HG02885 (cell line): Measurements from ENCODE around the gene NMNAT1.
A peak's percentile ranks its signal among the peaks of the same experiment; 100 is the strongest.
"Not testable (repeated sequence)": the region's sequence is repeated elsewhere in the genome, so short reads cannot be mapped to it uniquely, and the experiment has no call there.

Experiments
- ATAC-seq: cut with Tn5 transposase; IDR thresholded peaks from one replicate; pipeline ENCODE4 v1.9.1; 2021; ENCODE audit warnings: mild to moderate bottlenecking; ENCODE audit not compliant: unreplicated experiment, poor library complexity

NMNAT1 gene

DNA sequence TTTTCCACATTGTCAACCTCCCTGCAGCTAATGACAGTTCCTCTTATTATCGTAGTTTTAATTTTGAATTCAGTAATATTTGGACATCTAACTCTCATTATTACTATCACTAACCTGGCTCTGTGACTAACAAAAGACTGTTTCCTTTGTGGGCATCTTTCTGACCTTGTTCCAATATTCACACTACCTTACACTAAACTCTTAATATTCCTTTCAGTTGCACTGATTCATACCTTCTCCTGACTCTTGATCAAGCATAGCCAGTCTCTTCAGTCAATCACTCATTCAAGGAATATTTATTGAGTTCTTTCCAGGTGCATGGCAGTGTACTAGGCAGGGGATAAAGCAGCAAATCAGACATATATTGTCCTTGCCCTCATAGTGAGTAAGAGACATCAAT lies 25.4 kb upstream of the NMNAT1 start:
- no peak for ATAC-seq

DNA sequence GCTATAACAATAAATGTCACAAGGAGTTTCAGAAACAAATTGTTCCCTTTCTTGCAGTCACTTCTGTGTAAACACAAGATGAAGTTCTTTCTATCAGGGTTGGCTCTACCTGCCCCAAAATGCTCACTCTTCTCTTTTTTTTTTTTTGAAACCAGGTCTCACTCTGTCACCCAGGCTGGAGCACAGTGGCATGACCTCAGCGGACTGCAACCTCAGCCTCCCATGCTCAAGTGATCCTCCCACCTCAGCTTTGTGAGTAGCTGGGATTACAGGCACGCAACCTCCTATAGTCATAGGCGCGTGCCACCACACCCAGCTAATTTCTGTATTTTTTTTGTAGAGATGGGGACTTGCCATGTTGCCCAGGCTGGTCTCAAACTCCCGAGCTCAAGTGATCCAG lies 22.7 kb upstream of the NMNAT1 start:
- no peak for ATAC-seq

DNA sequence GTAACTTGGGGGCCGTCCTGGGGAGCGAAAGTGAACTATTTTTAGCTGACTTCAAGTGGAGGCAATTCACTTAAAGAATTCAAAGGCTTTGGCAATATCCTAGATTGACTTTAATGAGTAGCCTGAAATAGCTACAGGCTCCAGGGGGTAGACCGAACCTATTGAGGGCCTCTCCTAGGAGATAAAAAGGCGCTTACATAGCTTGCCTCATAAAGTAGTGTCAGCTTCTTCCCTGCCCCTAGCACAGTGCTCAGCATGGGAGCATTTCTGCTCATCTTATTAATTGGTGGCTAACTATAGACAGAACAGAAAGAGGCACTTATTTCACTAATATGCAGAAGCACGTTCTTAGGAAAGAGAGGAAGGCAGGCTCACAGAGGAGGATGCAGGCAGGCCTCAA lies 20.9 kb upstream of the NMNAT1 start:
- ATAC-seq: no peak

DNA sequence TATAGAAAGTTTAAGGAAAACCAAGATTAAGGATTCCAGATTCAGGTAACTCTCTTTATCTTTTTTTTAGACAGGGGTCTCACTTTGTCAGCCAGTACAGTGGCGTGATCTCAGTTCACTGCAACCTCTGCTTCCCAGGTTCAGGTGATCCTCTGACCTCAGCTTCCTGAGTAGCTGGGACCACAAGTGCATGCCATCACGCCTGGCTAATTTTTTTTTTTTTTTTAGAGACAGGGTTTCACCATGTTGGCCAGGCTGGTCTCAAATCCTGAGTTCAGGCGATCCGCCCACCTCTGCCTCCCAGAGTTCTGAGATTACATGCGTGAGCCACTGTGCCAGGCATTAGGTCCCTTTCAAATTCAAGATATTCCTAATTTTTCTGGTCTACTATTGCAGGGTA lies 16.0 kb upstream of the NMNAT1 start:
- no peak for ATAC-seq

DNA sequence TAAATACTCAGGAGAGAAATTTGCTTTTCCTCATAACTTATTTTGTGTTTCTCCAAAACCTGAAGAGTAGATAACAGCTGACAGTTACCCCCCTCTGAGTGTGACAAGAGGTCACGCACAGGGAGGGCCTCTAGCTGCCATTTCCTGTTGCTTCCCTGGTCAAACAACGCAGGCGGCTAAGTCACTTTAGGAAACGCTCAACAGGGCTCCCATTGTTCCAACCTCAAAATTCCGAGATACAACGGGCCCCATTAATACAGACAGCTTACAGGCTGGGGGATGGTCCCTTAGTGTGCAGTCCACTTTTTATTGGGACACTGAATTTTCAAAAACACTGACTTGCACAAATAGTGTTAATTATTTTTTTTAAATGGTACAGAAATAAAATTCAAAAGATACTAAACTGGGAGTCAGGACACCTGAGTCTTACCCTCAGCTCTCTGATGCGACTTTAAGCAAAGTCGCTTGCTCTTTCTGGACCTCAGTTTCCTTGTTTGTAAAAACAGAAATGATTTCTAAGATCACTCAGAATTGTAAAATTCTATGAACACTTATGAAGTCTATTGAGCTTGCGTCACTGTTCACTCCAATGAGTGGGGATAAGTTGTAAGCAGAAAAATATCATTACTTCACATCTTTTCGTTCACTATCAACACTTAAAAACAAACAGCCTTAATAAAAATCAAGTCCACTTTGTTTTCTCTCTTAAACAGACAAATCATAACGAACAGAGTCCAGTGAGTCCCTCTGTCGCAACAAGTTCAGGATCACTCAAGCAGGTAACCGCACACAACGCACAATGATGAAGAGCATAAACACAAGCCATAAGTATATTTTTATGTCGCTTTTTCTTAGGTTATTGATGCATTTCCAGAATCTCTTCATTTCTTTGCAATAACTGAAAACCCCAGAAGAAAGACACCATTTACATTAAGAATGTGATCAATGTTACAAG lies 13.6 kb upstream of the NMNAT1 start:
- no peak for ATAC-seq

GRCh38 chr1:9942399-9942938 lies 806 bp upstream of the NMNAT1 start:
- peak; percentile 13 for ATAC-seq

- no peak for ATAC-seq
Measured at GRCh38 chr1:9946315-9946714, 3.0 kb downstream of the NMNAT1 start.

DNA sequence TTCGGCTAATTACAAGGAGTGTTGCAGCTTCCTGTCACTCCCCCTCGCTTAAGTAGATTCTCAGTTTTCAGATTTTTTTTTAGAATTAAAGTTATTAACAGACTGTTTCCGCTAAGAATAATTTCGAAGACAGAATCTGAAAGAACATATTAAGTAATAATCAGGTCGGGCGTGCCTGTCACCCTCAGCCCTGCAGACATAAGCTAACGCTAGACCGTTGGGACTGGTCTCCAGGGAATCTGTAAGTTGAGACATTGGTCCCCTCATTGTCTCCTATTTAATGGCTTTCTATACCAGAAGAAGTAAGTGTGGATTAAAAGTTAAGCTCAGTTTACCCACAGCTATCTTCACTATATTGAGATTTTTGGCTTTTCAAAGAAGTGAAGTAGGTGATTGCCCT lies 14.5 kb downstream of the NMNAT1 start:
- no peak for ATAC-seq

DNA sequence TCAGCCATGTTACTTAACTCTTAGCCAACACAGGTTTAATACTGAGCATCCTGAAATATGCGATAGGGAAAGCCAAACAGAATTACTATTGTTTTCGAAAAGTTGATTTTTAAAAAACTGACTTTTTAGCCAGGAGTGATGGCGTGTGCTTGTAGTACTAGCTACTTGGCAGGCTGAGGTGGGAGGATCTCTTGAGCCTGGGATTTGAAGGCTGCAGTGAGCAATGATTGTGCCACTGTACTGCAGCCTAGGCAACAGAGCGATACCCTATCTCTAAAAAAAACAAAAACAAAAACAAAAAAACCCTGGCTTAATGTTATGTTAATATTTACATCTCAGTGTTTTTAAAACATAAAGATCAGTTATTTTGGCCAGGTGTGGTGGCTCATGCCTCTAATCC lies 16.7 kb downstream of the NMNAT1 start:
- no peak for ATAC-seq

DNA sequence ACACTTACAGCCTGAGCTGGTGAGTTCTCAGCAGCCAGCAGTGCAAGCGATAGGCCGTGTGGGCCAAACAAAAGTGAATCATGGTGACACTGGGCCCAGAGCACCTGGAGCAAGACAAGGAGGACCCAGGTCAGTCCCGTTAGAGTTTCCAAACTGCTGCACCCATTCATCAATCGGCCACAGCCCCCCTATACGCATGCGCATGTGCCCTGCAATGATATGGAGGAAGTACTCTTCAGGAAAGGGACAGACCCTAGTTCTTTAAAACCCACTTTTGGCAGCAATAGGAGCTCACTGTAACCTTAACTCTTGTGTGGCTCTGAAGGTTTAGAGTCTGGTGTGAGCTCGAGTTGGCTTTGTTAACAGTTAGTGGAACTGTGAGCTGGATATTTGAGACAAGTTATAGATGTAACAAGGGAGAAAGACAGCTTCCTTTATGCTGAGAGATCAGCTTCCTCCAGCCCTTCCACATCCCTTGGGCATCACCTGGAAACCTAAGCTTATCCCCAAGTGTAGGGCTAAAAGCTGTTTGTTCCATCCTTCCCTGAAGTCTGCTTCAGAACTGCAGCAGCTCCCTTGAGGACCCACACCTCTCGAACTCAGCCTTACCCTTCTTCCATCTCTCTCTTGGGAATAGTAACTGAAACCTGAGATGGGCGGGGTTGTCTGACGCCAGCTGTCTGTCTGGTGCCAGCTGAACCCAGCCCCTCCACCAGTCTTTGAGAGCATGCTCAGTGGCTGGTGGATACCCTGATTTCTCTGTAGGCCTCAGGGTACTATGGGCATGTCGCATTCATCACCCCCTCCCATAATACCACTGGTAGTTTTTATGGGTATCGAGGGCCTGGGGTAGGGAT lies 17.7 kb downstream of the NMNAT1 start:
- no peak for ATAC-seq

- no peak for ATAC-seq
Measured at GRCh38 chr1:9984253-9984652, 41.0 kb downstream of the NMNAT1 start.

- ATAC-seq: no peak
Measured at GRCh38 chr1:9985001-9985400, 41.7 kb downstream of the NMNAT1 start.

DNA sequence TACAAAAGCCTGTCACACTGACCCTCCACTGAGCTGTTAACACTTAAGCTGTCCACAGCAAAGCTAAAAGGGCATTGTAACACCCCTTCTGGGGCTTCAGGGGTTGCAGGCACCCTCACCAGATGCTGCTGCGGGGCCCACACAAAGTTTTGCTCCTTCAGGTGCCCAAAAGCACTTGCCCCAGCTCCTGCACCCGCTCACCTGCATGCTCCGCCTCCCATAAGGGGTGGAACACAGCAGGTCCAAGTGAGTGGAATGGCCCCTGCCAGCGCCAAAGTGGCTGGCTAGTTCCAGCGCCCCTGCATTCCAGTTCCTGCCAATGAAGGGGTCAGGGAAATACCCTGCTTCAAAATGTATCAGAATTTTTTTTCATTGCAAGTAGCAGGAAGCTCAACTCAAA lies 46.5 kb downstream of the NMNAT1 start:
- no peak for ATAC-seq

DNA sequence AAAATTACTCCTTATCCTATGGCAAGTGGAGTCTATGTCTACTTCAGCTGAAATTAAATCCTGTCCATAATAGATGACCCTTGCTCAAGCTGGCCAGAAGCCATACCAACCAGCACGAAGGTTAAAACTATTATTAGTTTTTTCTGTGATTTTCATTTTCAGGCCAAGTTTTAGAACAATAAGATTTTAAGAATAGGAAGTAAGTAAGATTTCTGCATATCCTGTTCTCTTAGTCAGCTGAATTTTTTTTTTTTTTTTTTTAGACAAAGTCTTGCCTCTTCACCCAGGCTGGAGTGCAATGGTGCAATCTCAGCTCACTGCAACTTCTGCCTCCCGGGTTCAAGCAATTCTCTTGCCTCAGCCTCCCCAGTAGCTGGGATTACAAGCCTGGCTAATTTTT lies 47.7 kb downstream of the NMNAT1 start:
- no peak for ATAC-seq

- no peak for ATAC-seq
Measured at GRCh38 chr1:9992910-9993309, 49.6 kb downstream of the NMNAT1 start.

- ATAC-seq: no peak
Measured at GRCh38 chr1:9993561-9994075, 50.3 kb downstream of the NMNAT1 start.

GRCh38 chr1:9996624-9997582 lies 53.6 kb downstream of the NMNAT1 start, which contains the start of gene RBP7:
Gene RBP7, plus strand, starts transcription at chr1:9997228. Its CDS starts 31 bp downstream, at chr1:9997259.
- no peak for ATAC-seq

DNA sequence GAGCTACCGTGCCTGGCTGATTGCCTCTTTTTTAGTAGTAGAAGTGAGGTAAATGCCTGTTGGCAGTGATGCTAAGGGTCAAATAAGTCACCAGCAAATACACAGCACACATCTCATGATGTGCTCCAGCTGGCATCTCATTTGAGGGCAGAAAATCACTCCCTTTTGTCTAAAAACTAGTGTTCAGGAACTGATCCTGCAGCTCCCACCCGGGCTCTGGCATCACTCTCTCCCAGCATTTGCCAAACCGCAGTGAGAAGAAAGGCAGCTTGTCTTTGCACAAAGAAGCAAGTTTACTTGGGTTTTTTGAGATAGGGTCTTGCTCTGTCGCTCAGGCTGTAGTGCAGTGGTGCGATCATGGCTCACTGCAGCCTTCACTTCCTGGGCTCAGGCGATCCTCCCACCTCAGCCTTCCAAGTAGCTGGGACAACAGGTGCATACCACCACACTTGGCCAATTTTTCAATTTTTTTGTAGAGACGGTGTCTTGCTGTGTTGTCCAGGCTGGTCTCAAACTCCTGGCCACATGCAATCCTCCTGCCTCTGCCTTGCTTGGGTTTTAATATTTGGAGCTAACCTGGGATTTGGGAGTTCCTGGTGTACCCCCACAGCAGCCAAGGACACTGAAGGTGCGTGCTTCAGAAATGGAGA lies 57.9 kb downstream of the NMNAT1 start:
- no peak for ATAC-seq

GRCh38 chr1:10005248-10005647 lies 62.0 kb downstream of the NMNAT1 start:
- not testable (repeated sequence) for ATAC-seq
